GM12874 (cell line): ENCODE data around the gene LSMEM2.

Experiments used
- CTCF ChIP-seq: IDR thresholded peaks from 2 replicates; pipeline ENCODE4 v1.5.1; 2011; ENCODE audit warnings: low read depth, mild to moderate bottlenecking, control low read depth, low read length, moderate library complexity; ENCODE audit not compliant: insufficient read depth

LSMEM2 gene

GRCh38 chr3:50248387-50248786, 30.5 kb upstream of the LSMEM2 start:
- TF ChIP-seq CTCF = no peak

GRCh38 chr3:50249457-50249856, 29.4 kb upstream of the LSMEM2 start:
- no peak for TF ChIP-seq CTCF

GRCh38 chr3:50250514-50250913, 28.4 kb upstream of the LSMEM2 start:
- TF ChIP-seq CTCF = no peak

- no peak for TF ChIP-seq CTCF
Observed at GRCh38 chr3:50251220-50251619, 27.7 kb upstream of the LSMEM2 start.

GRCh38 chr3:50254577-50255250, 24.2 kb upstream of the LSMEM2 start:
- TF ChIP-seq CTCF = no peak

- no peak for TF ChIP-seq CTCF
Observed at GRCh38 chr3:50255251-50255615, 23.7 kb upstream of the LSMEM2 start.

- TF ChIP-seq CTCF = peak; percentile 60
Observed at GRCh38 chr3:50256978-50257890, 21.7 kb upstream of the LSMEM2 start.
